Measurements from ENCODE around the gene UIMC1. TPM values are rescaled to one million over a fixed set of nuclear protein-coding genes. Genes with fewer than 3 reads are reported as not detected.

Gene UIMC1
- total and polyA plus RNA-seq, 2 of the 4 experiments (the other 2 are of a cell fraction), result 19.5 to 27.6 TPM

GRCh38 chr5:176938472-176938871 is 68.1 kb downstream of the UIMC1 start:
- Histone ChIP-seq H2BK20ac (ENCODE audit: low read depth, low read length) (no peak overlapping the region), H3K4me2 (ENCODE audit: low read depth, low read length) (no peak overlapping the region), H3K9me3 (ENCODE audit: control insufficient read depth, insufficient read depth, low read length) (no peaks in the 10 kb centered on the region), H3K23ac (ENCODE audit: low read depth, low read length) (no peak overlapping the region), H4K91ac (ENCODE audit: insufficient read depth, low read depth, low read length) (no peak overlapping the region), H3K27me3 (ENCODE audit: control insufficient read depth, insufficient read depth, low read length) (no peaks in the 10 kb centered on the region), H2AFZ (replicated peaks; ENCODE audit: low read length, poor library complexity) (no peak overlapping the region), H4K5ac (ENCODE audit: low read depth, low read length) (no peak overlapping the region), H3K56ac (ENCODE audit: extremely low read depth, insufficient read depth, low read length) (no peak overlapping the region), H3K9ac (ENCODE audit: low read depth, low read length) (no peak overlapping the region), H2BK15ac (ENCODE audit: low read depth, low read length) (no peak overlapping the region), H3K14ac (replicated peaks; ENCODE audit: low read depth, low read length) (no peak overlapping the region), H3K18ac (ENCODE audit: low read depth, low read length) (no peak overlapping the region), H3K27ac (ENCODE audit: insufficient read depth, low read length) (no peak overlapping the region), H3K4ac (ENCODE audit: low read depth, low read length) (no peak overlapping the region), H2BK120ac (ENCODE audit: low read depth, low read length) (no peak overlapping the region), H3K4me3 (ENCODE audit: insufficient read depth, low read depth, low read length) (no peak overlapping the region), H3K36me3 (ENCODE audit: control insufficient read depth, insufficient read depth, low read length) (peaks cover 23% of the 10 kb centered on the region), H4K8ac (ENCODE audit: low read depth in 2 of 2, low read length in 2 of 2) (no peak overlapping the region), H2BK5ac (ENCODE audit: low read depth, low read length, poor library complexity, severe bottlenecking) (no peak overlapping the region), H3K9me1 (ENCODE audit: insufficient read depth, low read length) (no peaks in the 10 kb centered on the region), H2AK5ac (ENCODE audit: low read depth, low read length) (no peak overlapping the region), H2AK9ac (replicated peaks; ENCODE audit: low read depth, low read length, poor library complexity) (no peak overlapping the region), H4K20me1 (ENCODE audit: insufficient read depth, low read length) (no peaks in the 10 kb centered on the region), H3K4me1 (ENCODE audit: control insufficient read depth, insufficient read depth, low read length) (no peaks in the 10 kb centered on the region), H3K79me1 (ENCODE audit: low read depth in 1 of 2, low read length in 2 of 2) (peaks cover 6 to 14% of the 10 kb centered on the region in 2 experiments; a peak in 3 of 4 replicates)
- TF ChIP-seq CHD1 (IDR thresholded peaks at IDR 0.05; ENCODE audit: low read depth, low read length) (no peak), CEBPB (IDR thresholded peaks at IDR 0.05; ENCODE audit: low read depth, low read length) (no peak), BHLHE40 (IDR thresholded peaks at IDR 0.05; ENCODE audit: low read depth, low read length) (no peak), ELK1 (IDR thresholded peaks at IDR 0.05; ENCODE audit: borderline replicate concordance, low read depth, low read length) (no peak), MXI1 (IDR thresholded peaks at IDR 0.05; ENCODE audit: borderline replicate concordance, low read depth, low read length) (no peak), RFX5 (IDR thresholded peaks at IDR 0.05; ENCODE audit: low read depth, low read length) (no peak)
- intact Hi-C loops (cut with micrococcal nuclease) (no loop called here), dilution Hi-C loops (cut with HindIII; ENCODE audit: low sequenced_read_pairs, unreplicated experiment) (no loop called here), in situ Hi-C loops (cut with MboI; ENCODE audit: low sequenced_read_pairs) (no loop called here)
- BruUV-seq (replicated peaks), result no TSS peak
- ATAC-seq (ENCODE audit: low read depth) (no peak), DNase-seq (no peak)
- POLR2A ChIA-PET (ENCODE audit: unreplicated experiment), result no interaction called here
- no CpG with 5 or more reads among the region's 1 CpG for WGBS, 2 experiments (ENCODE audit: extremely low coverage in 2 of 2, insufficient read length in 1 of 2)
- CTCF ChIA-PET, result no interaction called here

Measured in IMR-90 (cell line).